ENCODE data around the gene ZNF345.

ZNF345 gene

DNA sequence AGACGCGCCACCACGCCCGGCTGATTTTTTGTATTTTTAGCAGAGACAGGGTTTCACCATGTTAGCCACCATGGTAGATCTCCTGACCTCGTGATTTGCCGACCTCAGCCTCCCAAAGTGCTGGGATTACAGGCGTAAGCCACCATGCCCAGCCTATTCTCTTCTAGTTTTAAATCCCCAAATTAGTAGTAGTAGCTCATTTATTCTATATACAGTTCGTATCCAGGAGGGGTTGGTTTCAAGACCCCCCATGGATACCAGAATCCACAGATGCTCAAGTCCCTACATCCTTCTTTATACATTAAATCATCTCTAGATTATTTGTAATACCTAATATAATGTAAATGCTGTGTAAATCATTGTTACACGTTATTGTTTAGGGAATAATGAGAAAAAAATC is 67.4 kb downstream of the ZNF345 start:
- DNase-seq, result no peak

Data from CD4-positive, alpha-beta T cell treated with Interferon gamma for 1 hour (primary cell).